Measurements from ENCODE around the gene CES3.

DNA sequence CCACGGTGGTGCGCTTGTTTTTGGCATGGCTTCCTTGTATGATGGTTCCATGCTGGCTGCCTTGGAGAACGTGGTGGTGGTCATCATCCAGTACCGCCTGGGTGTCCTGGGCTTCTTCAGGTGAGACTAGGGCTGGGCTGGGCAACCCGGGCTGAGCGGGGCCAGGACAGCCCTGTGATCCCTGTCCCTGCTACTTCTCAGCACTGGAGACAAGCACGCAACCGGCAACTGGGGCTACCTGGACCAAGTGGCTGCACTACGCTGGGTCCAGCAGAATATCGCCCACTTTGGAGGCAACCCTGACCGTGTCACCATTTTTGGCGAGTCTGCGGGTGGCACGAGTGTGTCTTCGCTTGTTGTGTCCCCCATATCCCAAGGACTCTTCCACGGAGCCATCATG lies 20.8 kb upstream of the CES3 start:
- TF ChIP-seq, protein P1, sequence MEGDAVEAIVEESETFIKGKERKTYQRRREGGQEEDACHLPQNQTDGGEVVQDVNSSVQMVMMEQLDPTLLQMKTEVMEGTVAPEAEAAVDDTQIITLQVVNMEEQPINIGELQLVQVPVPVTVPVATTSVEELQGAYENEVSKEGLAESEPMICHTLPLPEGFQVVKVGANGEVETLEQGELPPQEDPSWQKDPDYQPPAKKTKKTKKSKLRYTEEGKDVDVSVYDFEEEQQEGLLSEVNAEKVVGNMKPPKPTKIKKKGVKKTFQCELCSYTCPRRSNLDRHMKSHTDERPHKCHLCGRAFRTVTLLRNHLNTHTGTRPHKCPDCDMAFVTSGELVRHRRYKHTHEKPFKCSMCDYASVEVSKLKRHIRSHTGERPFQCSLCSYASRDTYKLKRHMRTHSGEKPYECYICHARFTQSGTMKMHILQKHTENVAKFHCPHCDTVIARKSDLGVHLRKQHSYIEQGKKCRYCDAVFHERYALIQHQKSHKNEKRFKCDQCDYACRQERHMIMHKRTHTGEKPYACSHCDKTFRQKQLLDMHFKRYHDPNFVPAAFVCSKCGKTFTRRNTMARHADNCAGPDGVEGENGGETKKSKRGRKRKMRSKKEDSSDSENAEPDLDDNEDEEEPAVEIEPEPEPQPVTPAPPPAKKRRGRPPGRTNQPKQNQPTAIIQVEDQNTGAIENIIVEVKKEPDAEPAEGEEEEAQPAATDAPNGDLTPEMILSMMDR (IDR thresholded peaks at IDR 0.05; ENCODE audit: low read length), result no peak
- no peak for TF ChIP-seq EZH2 (IDR thresholded peaks at IDR 0.05; ENCODE audit: borderline replicate concordance, low read length)
